GM18526 (cell line): Measurements from ENCODE around the gene EP300.
A peak's percentile ranks its signal among the peaks of the same experiment; 100 is the strongest.

Experiments used
- POLR2A ChIP-seq: IDR thresholded peaks from 3 replicates; pipeline ENCODE4 v1.6.1; 2011; ENCODE audit not compliant: insufficient read length; ENCODE audit errors: extremely low read depth

Gene EP300

GRCh38 chr22:41092023-41092817, at the start of gene EP300:
Gene EP300 (plus strand): TSS chr22:41092592. CDS start chr22:41093005, 413 bp downstream.
- TF ChIP-seq POLR2A: peak; percentile 67

GRCh38 chr22:41043722-41044121, 48.7 kb upstream of the EP300 start:
- no peak for TF ChIP-seq POLR2A

- TF ChIP-seq POLR2A: no peak
Measured at GRCh38 chr22:41047801-41048211, 44.6 kb upstream of the EP300 start.

GRCh38 chr22:41048791-41049717, 43.3 kb upstream of the EP300 start:
- no peak for TF ChIP-seq POLR2A

- no peak for TF ChIP-seq POLR2A
Measured at GRCh38 chr22:41050883-41051282, 41.5 kb upstream of the EP300 start.

- no peak for TF ChIP-seq POLR2A
Measured at GRCh38 chr22:41052661-41053490, 39.5 kb upstream of the EP300 start.

GRCh38 chr22:41057076-41057475, 35.3 kb upstream of the EP300 start:
- no peak for TF ChIP-seq POLR2A

- no peak for TF ChIP-seq POLR2A
Measured at GRCh38 chr22:41062146-41062545, 30.2 kb upstream of the EP300 start.

GRCh38 chr22:41070665-41071331, 21.6 kb upstream of the EP300 start:
- TF ChIP-seq POLR2A: no peak

GRCh38 chr22:41074061-41074460, 18.3 kb upstream of the EP300 start:
- TF ChIP-seq POLR2A: no peak

GRCh38 chr22:41074466-41074865, 17.9 kb upstream of the EP300 start:
- TF ChIP-seq POLR2A: no peak

GRCh38 chr22:41074941-41075710, 17.3 kb upstream of the EP300 start:
- TF ChIP-seq POLR2A: no peak

GRCh38 chr22:41075946-41076345, 16.4 kb upstream of the EP300 start:
- TF ChIP-seq POLR2A: no peak

GRCh38 chr22:41076857-41077256, 15.5 kb upstream of the EP300 start:
- TF ChIP-seq POLR2A: no peak
